HG02870 (cell line): ENCODE results near the gene MAP4K2.
"Not testable (repeated sequence)": the region's sequence is repeated elsewhere in the genome, so short reads cannot be mapped to it uniquely, and the experiment has no call there.

Source experiments
- ATAC-seq: cut with Tn5 transposase; IDR thresholded peaks from one replicate; pipeline ENCODE4 v1.9.1; 2021; ENCODE audit warnings: mild to moderate bottlenecking, moderate library complexity; ENCODE audit not compliant: unreplicated experiment

The MAP4K2 gene

DNA sequence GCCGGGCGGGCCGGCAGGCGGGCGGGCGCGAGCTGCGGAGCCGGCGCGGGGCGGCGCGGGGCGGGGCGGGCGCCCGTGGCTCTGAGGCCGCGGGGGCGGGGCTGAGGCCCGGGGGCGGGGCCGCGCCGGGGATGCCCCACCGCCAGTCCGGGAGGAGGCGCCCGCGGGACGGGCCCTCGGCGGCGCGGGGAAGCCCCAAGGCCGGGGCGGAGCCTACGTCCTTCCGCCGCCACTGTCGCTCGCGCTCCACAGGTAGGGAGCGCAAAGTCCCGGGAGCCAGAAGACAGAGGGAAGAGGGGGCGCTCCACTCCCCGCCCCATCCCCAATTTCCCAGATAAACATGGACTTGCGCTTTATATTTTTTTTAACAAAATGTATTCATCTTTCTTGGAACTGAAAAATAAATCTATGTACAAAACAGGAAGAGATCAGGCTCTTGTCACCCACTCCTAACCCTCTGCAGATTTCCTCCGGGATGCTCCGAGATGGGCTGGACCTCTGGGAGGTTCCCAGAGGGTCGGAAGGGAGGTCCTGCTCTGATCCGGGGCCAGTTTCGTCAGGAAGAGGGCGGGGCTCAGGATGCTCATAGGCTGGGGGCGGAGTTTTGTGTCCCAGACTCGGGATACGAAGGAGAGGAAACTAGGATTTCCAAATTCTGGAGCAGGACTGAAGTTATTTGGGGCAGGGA is at the start of gene MAP4K2:
Gene MAP4K2, minus strand, starts transcription at position 57 of the 688 bp plus-strand sequence. CDS start 65 bp downstream, outside the sequence.
- no peak for ATAC-seq

GRCh38 chr11:64851831-64852351 is 48.9 kb upstream of the MAP4K2 start:
- no peak for ATAC-seq

DNA sequence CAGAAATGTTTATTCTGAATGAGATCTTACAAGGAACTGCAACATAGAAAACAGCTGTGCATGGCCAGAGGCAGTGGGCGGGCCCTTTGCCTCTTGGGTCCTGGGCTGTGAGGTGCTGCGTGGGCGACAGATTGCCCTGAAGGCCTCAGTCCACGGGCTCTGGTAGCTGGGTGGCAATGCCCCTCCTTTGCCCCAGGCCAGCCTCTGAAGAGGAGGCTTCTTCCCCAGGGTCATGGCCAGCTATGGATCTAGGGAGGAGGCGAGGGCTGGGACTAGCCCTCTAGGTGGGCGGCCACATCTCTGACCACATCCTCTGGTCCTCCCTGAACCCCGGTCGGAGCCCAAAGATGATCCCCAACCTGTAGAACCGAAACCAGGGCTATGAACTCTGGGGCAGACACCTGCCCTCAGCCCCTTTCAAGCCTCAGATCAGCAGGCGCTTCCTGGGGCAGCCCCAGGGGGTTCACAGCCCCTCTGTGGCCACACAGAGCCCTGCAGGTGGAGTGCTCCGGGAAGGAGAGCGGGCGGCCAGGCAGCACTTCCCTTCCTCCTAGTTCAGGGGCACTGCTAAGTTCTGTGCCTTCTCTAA is 48.1 kb upstream of the MAP4K2 start:
- ATAC-seq: peak; percentile 46

DNA sequence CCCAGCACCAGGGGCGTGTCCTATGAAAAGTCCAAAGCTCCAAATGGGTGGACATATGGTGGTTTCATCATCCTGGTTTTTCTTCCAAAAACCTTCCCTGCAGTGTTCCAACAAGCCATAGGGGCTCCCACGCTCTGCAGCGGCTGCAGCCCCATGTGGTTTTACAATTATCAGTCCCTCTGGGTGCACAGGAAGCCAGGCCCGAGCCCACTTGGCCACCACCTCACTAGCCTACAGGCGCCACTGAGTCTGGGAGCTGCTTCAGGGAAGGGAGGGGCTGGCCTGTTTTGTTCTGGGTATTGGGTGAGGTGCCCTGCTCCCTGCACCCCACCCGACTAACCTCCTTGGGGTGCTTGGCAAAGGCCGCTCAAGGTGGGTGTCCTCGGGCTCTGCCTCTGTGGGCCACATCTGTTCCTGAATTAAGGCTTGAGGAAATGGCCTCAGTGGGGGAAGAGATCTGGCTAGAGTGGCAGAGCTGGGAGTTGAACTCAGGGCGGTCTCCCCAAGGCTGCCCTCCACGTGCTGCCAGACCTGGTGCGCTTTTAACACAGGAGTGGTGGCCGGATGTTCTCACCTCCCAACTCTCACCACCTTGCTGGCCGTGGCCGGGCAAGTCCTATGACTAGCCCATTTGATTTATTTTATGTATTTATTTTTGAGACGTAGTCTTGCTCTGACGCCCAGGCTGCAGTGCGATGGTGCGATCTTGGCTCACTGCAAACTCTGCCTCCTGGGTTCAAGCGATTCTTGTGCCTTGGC is 46.8 kb upstream of the MAP4K2 start:
- no peak for ATAC-seq

DNA sequence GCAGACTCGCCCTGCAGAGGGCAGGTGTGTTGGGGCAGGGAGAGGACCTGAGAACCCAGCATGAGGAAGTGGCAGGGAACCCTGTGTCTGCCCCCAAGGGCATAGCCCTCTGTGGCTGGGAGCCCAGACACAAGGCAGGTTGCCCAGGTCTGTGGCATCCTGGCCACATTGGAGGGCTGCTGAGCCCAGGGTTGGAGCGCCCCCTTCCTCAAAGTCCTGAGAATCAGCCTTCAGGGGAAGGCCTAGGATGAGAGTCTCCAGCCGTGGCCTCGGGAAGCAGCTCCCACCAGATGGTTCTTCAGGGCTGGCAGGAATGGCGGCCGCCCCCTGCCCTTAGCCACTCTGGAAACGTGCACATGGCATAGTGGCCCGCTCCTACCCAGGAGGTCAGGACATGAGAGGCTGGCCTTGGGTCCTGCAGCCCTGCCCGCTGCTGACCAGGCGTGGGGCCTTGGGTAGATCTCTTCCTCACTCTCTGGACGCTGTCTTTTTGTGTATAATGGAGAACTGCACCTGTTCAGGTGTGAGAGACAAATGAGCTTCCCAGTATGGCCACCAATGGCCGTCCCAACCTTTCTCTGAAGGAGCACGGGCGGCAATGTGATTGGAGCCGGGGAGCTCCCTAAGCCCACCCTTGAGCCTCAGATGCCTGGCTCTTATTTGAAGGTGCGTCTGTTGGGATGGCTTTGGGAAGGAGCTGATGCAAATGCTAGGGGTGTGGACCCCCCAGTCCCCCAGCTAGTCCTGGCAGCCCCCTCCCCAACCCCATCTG is 46.0 kb upstream of the MAP4K2 start:
- ATAC-seq: no peak

DNA sequence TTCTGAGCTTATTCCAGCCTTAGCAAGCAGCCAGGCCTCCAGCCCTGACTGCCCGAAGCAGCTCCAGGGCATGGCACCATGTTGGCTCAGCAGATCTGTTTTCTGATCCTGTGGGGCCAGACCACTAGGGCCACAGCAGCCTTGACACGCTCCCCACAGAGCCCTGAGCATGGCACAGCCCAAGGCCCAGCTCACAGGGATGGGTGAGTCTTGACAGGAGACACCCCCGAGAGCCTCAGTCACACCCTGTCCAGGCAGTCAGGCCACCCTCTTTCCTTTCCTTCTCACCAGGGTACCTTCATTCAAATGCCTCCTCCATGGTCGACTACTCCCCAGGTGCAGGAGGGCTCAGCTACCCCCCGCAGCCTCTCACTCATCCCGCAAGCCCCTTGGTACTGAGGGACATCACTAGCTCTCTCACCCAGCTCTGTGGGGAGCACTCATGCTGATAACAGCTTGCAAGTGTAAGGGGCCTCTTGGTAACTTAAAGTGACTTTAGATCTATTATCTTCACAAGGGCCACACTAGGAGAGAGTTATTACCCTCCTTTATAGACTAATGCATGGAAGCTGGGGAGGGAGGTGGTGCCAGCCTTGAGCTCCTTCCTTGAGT is 45.3 kb upstream of the MAP4K2 start:
- no peak for ATAC-seq

GRCh38 chr11:64846998-64847666 is 44.1 kb upstream of the MAP4K2 start:
- no peak for ATAC-seq

- ATAC-seq: not testable (repeated sequence)
These were observed 42.7 kb upstream of the MAP4K2 start for GRCh38 chr11:64845776-64846129.

DNA sequence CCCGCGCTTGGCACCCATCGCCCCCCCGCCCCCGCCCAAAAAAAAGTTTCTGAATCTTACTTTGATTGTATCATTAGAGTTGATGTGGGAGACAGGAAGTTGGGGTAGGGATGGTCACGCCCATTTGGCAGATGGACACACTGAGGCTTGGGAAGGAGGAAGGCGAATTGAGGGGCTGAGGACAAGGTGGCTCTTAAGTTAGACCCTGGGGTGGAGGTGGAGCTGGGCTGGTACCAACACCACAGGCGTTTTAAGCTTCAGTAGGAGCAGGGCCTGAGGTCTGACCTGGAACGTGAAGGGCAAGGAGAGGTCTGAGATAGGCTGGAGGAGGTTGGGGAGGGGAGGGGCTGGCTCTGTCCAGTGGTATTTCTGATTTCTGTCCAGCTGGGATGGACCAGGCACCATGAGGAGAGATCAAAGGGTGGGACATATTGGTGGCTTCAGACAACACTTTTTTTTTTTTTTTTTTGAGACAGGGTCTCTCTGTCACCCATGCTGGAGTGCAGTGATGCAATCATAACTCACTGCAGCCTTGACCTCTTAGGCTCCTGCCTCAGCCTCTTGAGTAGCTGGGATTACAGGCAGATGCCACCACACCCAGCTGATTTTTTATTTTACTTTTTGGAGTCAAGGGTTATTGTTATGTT is 42.2 kb upstream of the MAP4K2 start:
- ATAC-seq: no peak

- no peak for ATAC-seq
These were observed 41.5 kb upstream of the MAP4K2 start, which contains the start of gene CDC42BPG for GRCh38 chr11:64844330-64845128. Gene CDC42BPG (minus strand): TSS chr11:64844653. CDS start chr11:64844569, 84 bp downstream.

DNA sequence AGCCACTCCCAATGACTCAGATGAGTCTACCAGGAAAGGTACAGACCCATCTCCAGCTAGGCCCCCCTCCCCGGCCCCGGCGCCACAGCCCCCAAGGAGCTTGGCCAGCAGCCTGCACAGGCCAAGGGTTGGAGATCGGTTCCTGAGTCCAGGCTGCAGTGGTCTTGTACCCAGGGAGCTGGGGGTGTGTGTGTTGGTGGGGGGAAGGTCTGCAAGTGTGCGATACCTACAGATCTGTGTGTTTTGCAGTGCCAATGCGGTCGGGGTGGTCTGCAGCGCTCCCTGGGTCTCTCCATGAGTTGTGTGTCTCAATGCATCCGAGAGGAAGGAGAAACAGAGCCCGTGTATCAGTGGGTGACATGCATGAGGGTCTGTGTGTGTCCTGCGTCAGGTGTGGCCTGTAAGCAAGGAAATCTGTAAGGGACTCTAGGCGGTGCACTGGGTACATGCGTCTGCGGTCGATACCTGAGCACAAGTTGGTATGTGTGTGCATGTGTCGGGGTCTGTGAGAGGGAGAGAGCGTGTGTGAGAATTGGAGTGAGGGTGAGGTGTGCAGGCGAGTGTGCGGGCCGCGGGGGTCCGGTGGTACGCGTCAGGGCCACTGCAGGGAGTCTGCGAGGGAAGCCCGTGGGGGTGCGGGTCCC is 40.8 kb upstream of the MAP4K2 start:
- ATAC-seq: no peak

- ATAC-seq: no peak
These were observed 40.1 kb upstream of the MAP4K2 start for GRCh38 chr11:64842851-64843685.

DNA sequence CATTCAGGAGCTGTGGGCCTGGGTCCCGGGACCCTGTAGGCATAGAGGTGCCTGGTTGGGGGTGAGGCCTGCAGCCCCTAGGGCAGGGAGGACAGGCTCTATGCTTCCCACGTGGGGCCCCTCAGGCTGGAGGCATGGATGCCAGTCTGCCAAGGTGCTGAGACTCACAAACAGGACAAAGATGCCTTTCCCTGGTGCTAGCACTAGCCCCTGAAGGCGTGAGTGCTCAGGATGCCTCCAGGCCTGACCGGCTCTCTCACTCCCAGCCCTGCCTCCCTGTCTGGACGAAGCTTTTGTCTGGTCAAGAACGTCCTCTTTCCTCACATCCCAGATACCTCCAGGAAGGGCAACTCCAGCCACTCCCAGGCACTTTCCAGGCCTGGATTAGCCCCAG is 39.3 kb upstream of the MAP4K2 start:
- no peak for ATAC-seq

GRCh38 chr11:64841592-64842365 is 38.8 kb upstream of the MAP4K2 start:
- ATAC-seq: no peak

DNA sequence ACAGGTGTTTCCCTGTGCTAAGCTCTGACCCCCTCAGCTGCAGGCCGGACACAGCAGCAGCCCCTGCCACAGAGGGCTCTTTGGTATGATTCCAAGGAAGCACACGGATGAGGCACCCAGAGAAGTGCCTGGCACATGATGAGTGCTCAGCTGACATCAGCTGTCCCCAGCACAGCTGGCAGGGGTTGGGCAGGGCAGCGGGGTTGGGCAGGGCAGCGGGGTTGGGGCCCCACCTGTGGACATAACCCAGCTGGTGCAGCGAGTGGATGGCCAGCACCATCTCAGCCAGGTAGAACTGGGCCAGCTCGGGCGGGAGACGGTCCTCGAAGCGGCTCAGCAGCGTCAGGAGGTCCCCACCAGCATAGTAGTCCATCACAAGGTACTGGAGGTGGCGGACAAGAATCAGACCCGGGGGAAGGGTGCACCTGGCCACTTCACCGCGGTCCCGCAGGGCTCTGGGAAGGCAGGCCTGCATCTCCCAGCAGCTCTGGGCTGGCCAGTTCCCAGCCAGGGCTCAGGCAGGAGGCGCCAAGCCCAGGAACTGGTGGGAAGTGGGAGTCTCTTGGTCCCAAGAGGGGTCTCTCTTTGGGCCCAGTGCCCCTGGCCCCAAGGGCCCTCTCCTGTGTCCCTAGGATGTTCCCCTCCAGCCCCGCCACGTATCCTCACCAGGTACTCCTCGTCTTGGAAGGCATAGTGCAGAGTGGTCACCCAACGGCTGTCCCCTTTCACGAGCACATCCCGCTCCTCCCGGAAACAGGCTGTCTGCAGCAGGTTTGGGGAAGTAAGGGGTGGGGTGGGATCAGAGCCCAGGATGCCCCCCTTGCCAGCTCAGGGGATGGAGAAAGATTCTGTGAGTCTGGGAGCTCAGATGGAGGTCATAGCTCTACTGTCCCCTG is 37.1 kb upstream of the MAP4K2 start:
- no peak for ATAC-seq

DNA sequence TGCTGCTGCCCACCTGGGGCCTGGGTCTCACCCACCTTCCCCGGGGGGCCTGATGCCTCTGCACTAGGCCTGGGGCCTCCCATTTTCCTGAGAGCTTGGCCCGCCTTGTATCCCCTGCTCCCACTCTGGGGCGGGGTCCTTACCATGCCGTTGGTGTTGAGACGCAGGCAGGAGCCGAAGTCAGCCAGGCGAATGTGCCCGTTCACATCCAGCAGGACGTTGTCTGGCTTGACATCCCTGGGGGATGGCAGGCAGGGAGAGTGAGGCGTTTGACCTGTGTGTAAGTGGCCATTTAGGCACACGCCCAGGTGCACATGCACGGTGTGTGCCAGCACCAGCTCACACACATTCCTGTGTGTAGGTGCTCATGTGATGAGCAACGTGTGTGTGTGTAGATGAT is 36.3 kb upstream of the MAP4K2 start:
- ATAC-seq: no peak
